ENCODE results near the gene SCAP. TPM values are rescaled to one million over a fixed set of nuclear protein-coding genes. Genes with fewer than 3 reads are reported as not detected.

SCAP gene
- total and polyA plus RNA-seq, 10 donors, result 17.8 to 116 (median 91.9) TPM

GRCh38 chr3:47520756-47521155 is 45.0 kb upstream of the SCAP start:
- Histone ChIP-seq H3K4me1 (peaks cover 0 to 9% (median 5%) of the 10 kb centered on the region in 6 donors), H3K27me3 (replicated peaks in 1 of 7) (no peaks in the 10 kb centered on the region), H3K27ac (no peak overlapping the region), H3K4me3 (no peak overlapping the region), H3K36me3 (no peaks in the 10 kb centered on the region), H3K9me3 (no peaks in the 10 kb centered on the region)
- no peak for TF ChIP-seq CTCF (IDR thresholded peaks at IDR 0.05 in 8 of 11, conservative IDR thresholded peaks at IDR 0.05 in 3 of 11)
- TF ChIP-seq POLR2A (IDR thresholded peaks at IDR 0.05), result no peak
- TF ChIP-seq POLR2AphosphoS5 (IDR thresholded peaks at IDR 0.05), result no peak
- DNase-seq, result no peak
- intact Hi-C loops (cut with DNase I; ENCODE audit: low total_unique reads), result loop anchor here (5.0 kb wide), 1 partner anchor 267 kb away; no protein-coding TSS in a partner anchor

- intact Hi-C loops (cut with DNase I; ENCODE audit: low total_unique reads), result no loop called here
- Histone ChIP-seq H3K9me3 (no peaks in the 10 kb centered on the region), H3K4me1 (peaks cover 0 to 16% (median 12%) of the 10 kb centered on the region in 6 donors), H3K27me3 (replicated peaks in 1 of 7) (no peaks in the 10 kb centered on the region), H3K4me3 (no peak overlapping the region), H3K36me3 (no peaks in the 10 kb centered on the region), H3K27ac (no peak overlapping the region)
- WGBS, 5 donors, result 85 to 97% (median 95%) methylated on average over 2 of the region's 2 CpGs
- DNase-seq, result no peak
- no peak for TF ChIP-seq CTCF (IDR thresholded peaks at IDR 0.05 in 8 of 11, conservative IDR thresholded peaks at IDR 0.05 in 3 of 11)
- TF ChIP-seq POLR2A (IDR thresholded peaks at IDR 0.05), result no peak
Observed at GRCh38 chr3:47517937-47518336, 42.2 kb upstream of the SCAP start.

GRCh38 chr3:47515864-47516319 is 40.2 kb upstream of the SCAP start:
- WGBS, 5 donors, result 76 to 90% (median 86%) methylated on average over 5 of the region's 5 CpGs
- H3K36me3 ChIP-seq, result peaks cover 0 to 2% (median 0%) of the 10 kb centered on the region in 6 donors
- DNase-seq, result no peak
- H3K27me3 ChIP-seq (replicated peaks in 1 of 7), result no peaks in the 10 kb centered on the region
- no peaks in the 10 kb centered on the region for H3K9me3 ChIP-seq
- intact Hi-C loops (cut with DNase I; ENCODE audit: low total_unique reads), result no loop called here
- H3K4me3 ChIP-seq, result no peak overlapping the region
- H3K27ac ChIP-seq, result no peak overlapping the region
- no peak for TF ChIP-seq CTCF (IDR thresholded peaks at IDR 0.05 in 8 of 11, conservative IDR thresholded peaks at IDR 0.05 in 3 of 11)
- no peak for TF ChIP-seq POLR2A (IDR thresholded peaks at IDR 0.05)
- TF ChIP-seq POLR2AphosphoS5 (IDR thresholded peaks at IDR 0.05), result no peak
- peaks cover 5 to 26% (median 18%) of the 10 kb centered on the region in 6 donors for H3K4me1 ChIP-seq

- TF ChIP-seq POLR2AphosphoS5 (IDR thresholded peaks at IDR 0.05), result no peak
- no peak for TF ChIP-seq CTCF (IDR thresholded peaks at IDR 0.05 in 8 of 11, conservative IDR thresholded peaks at IDR 0.05 in 3 of 11)
- no peak for TF ChIP-seq POLR2A (IDR thresholded peaks at IDR 0.05)
- intact Hi-C loops (cut with DNase I; ENCODE audit: low total_unique reads), result no loop called here
- no peak overlapping the region for H3K4me3 ChIP-seq
Observed at GRCh38 chr3:47515100-47515499, 39.4 kb upstream of the SCAP start.

More at GRCh38 chr3:47515100-47515499, 39.4 kb upstream of the SCAP start:
- WGBS, 5 donors, result 80 to 93% (median 91%) methylated on average over 5 of the region's 5 CpGs
- DNase-seq, result no peak
- no peak overlapping the region for H3K27ac ChIP-seq
- no peaks in the 10 kb centered on the region for H3K9me3 ChIP-seq
- H3K36me3 ChIP-seq, result peaks cover 0 to 10% (median 4%) of the 10 kb centered on the region in 6 donors
- H3K27me3 ChIP-seq (replicated peaks in 1 of 7), result no peaks in the 10 kb centered on the region
- H3K4me1 ChIP-seq, result peaks cover 5 to 29% (median 18%) of the 10 kb centered on the region in 6 donors

All from spleen (tissue), 11 donors.